ENCODE data around the gene SPTBN5. TPM values are rescaled to one million over a fixed set of nuclear protein-coding genes. Genes with fewer than 3 reads are reported as not detected.

Gene SPTBN5
- total RNA-seq, 1 experiment from 2014 or later = 2.5 TPM

DNA sequence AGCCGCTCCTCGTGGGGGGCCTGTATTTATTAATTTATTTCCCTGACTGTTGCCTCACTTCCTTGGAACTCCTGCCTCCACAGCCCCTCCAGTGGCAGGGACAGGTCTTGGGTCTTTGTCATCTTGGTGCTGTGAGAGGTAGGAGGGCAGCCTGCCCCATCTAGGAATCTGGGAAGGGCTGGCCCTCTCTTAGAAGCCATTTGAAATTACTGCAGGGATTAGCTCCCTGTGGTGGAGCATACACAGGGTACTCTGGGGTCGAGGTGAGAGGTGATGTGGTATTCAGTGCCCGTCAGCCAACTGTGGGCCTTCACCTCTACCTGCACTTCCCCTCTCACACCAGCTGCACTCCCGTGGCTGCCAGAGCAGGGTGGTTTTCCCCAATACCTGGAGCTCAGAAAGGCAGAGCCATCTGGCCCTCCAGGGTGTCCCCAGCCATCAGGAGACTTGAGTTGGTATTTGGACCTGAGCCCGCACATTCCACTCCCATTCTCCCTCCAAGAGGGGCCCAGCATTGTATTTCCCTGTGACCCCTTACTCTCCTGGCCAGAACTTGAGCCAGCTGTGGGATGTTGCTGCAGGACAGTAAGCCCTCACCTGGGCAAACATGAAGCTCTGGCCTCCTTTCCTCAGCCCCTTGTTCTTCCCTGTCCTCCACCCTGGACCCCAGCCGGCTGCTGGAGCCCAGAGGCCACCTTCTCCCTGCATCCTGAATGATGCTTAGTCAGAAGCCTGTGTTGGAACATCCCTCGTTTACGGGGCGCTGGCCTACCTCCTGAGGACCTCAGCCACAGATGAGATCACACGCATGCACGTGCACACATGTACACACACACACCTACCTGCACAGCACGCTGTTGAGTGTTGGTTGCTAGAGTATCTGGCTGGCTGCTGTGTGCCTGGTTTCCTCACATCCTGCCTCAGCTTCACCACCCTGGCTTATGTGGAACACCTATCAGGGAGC is 68.0 kb downstream of the SPTBN5 start:
- no peak for TF ChIP-seq CTCF (IDR thresholded peaks at IDR 0.05; ENCODE audit: insufficient read depth in 1 of 2, low read depth in 1 of 2, low read length in 1 of 2, severe bottlenecking in 1 of 2, unreplicated experiment in 1 of 2)
- H3K4me1 Mint-ChIP-seq (ENCODE audit: low read depth, unreplicated experiment) = peaks cover 12% of the 10 kb centered on the region
- intact Hi-C loops (cut with micrococcal nuclease; ENCODE audit: unreplicated experiment) = loop anchor here (5.0 kb wide), 1 partner anchor 76 kb away; no protein-coding TSS in a partner anchor
- Histone ChIP-seq H3K4me3 (ENCODE audit: low read depth, low read length) (no peak overlapping the region), H3K27me3 (replicated peaks; ENCODE audit: control insufficient read depth, insufficient read depth, low read length) (no peaks in the 10 kb centered on the region), H3K4me1 (no peaks in the 10 kb centered on the region), H3K9me3 (no peaks in the 10 kb centered on the region), H3K36me3 (ENCODE audit: control insufficient read depth, insufficient read depth, low read length) (no peaks in the 10 kb centered on the region; the same call in 1 of the 2 replicates)
- BruUV-seq (replicated peaks) = no TSS peak
- peaks cover 18% of the 10 kb centered on the region for H3K36me3 Mint-ChIP-seq (ENCODE audit: insufficient read depth, unreplicated experiment)
- no peak for DNase-seq
- no peaks in the 10 kb centered on the region for H3K27me3 Mint-ChIP-seq (ENCODE audit: insufficient read depth, unreplicated experiment)
- peak overlapping the region; percentile 91 for H3K4me3 Mint-ChIP-seq (ENCODE audit: unreplicated experiment)
- no peaks in the 10 kb centered on the region for H3K9me3 Mint-ChIP-seq (ENCODE audit: unreplicated experiment)
- ChIA-PET CTCF (no interaction called here), POLR2A (no interaction called here)
- no peak overlapping the region for H3K27ac Mint-ChIP-seq (ENCODE audit: unreplicated experiment)

DNA sequence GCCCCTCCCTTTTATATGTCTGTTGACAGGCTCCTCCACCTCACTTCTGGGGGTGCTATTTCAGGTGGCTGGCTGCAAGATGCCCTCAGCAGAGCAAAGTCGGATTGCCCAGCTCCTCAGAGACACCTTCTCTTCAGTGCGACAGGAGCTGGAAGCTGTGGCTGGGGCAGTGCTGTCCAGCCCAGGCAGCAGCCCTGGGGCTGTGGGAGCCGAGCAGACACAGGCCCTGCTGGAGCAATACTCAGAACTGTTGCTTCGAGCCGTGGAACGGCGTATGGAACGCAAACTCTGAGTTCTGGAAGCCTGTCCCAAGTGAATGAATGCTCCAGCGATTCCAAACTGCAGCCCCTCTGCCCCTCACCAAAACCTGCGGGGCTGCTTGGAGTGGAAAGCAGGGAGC is 68.7 kb downstream of the SPTBN5 start:
- CTCF ChIA-PET = no interaction called here
- Mint-ChIP-seq H3K27me3 (ENCODE audit: insufficient read depth, unreplicated experiment) (no peaks in the 10 kb centered on the region), H3K9me3 (ENCODE audit: unreplicated experiment) (no peaks in the 10 kb centered on the region), H3K36me3 (ENCODE audit: insufficient read depth, unreplicated experiment) (peaks cover 20% of the 10 kb centered on the region), H3K4me3 (ENCODE audit: unreplicated experiment) (no peak overlapping the region), H3K27ac (ENCODE audit: unreplicated experiment) (no peak overlapping the region), H3K4me1 (ENCODE audit: low read depth, unreplicated experiment) (peaks cover 12% of the 10 kb centered on the region)
- POLR2A ChIA-PET = no interaction called here
- DNase-seq = no peak
- Histone ChIP-seq H3K4me1 (no peaks in the 10 kb centered on the region), H3K27me3 (replicated peaks; ENCODE audit: control insufficient read depth, insufficient read depth, low read length) (no peaks in the 10 kb centered on the region), H3K36me3 (ENCODE audit: control insufficient read depth, insufficient read depth, low read length) (no peaks in the 10 kb centered on the region; the same call in 1 of the 2 replicates), H3K4me3 (ENCODE audit: low read depth, low read length) (no peak overlapping the region), H3K9me3 (no peaks in the 10 kb centered on the region)
- intact Hi-C loops (cut with micrococcal nuclease; ENCODE audit: unreplicated experiment) = loop anchor here (5.0 kb wide), 1 partner anchor 77 kb away; no protein-coding TSS in a partner anchor
- TF ChIP-seq CTCF (IDR thresholded peaks at IDR 0.05; ENCODE audit: insufficient read depth in 1 of 2, low read depth in 1 of 2, low read length in 1 of 2, severe bottlenecking in 1 of 2, unreplicated experiment in 1 of 2) = no peak
- no TSS peak for BruUV-seq (replicated peaks)

GRCh38 chr15:41824062-41824745 is 69.6 kb downstream of the SPTBN5 start:
- POLR2A ChIA-PET = no interaction called here
- Mint-ChIP-seq H3K9me3 (ENCODE audit: unreplicated experiment) (no peaks in the 10 kb centered on the region), H3K36me3 (ENCODE audit: insufficient read depth, unreplicated experiment) (peaks cover 27% of the 10 kb centered on the region), H3K4me1 (ENCODE audit: low read depth, unreplicated experiment) (peaks cover 11% of the 10 kb centered on the region), H3K4me3 (ENCODE audit: unreplicated experiment) (no peak overlapping the region), H3K27me3 (ENCODE audit: insufficient read depth, unreplicated experiment) (no peaks in the 10 kb centered on the region), H3K27ac (ENCODE audit: unreplicated experiment) (no peak overlapping the region)
- Histone ChIP-seq H3K4me1 (no peaks in the 10 kb centered on the region), H3K36me3 (ENCODE audit: control insufficient read depth, insufficient read depth, low read length) (no peaks in the 10 kb centered on the region; the same call in none of the 2 replicates), H3K9me3 (no peaks in the 10 kb centered on the region), H3K27me3 (replicated peaks; ENCODE audit: control insufficient read depth, insufficient read depth, low read length) (no peaks in the 10 kb centered on the region), H3K4me3 (ENCODE audit: low read depth, low read length) (no peak overlapping the region)
- no peak for TF ChIP-seq CTCF (IDR thresholded peaks at IDR 0.05; ENCODE audit: insufficient read depth in 1 of 2, low read depth in 1 of 2, low read length in 1 of 2, severe bottlenecking in 1 of 2, unreplicated experiment in 1 of 2)
- DNase-seq = no peak
- intact Hi-C loops (cut with micrococcal nuclease; ENCODE audit: unreplicated experiment) = no loop called here
- CTCF ChIA-PET = interaction anchor here (0.7 kb wide), 1 partner anchor 230 kb away, joined by 3 read pairs; no protein-coding TSS in a partner anchor
- BruUV-seq (replicated peaks) = no TSS peak

Data from Caco-2 (cell line).